DMS79 treated with DMSO at 0.1 percent for 48 hours (cell line): Measurements from ENCODE around the gene ELFN2.
"Not testable (repeated sequence)": the region's sequence is repeated elsewhere in the genome, so short reads cannot be mapped to it uniquely, and the experiment has no call there.

Source experiments
- DNase-seq: peaks from one replicate; lab custom pipeline; 2025; lab: John Stamatoyannopoulos, UW

Gene ELFN2

DNA sequence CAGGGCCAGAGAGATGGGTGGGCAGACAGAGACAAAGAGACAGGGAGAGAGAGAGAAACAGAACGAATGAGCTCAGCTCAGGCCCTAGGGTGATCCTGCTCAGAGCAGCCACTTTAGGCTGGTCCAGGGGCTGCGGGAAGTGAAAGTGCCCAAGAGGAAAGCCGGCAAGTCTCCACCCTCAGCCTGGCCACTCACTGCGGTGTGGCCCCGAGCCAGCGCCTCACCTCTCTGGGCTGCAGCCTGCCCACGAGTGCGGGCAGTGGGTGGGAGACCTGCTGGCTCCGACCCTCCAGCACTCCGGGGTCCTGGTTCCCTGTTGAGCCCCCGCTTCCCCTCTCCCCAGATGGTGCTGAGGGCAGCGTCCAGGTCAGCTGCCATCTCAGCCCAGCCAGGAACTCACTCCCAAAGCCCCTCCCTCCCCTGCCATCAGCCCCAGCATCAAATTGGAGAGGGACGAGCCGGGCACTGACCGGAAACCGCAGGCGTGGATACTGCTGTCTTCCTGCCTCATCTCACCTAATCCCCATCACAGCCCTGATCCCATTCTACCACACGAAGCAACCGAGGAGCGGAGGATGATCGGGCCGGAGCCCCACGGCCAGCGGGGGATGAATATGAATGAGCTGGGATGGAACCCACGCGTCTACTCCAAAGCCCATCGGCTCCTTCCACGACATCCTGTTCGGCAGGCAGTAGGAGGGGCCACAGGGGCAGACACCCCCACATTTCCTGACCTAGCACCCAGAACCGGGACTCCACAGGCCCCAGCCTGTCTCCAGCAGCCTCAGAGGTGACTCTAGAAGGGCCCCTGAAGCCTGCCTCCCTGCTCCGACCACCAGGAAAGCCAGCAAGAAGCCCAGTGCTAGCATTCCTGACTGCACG is 16.9 kb downstream of the ELFN2 start:
- DNase-seq: no peak

DNA sequence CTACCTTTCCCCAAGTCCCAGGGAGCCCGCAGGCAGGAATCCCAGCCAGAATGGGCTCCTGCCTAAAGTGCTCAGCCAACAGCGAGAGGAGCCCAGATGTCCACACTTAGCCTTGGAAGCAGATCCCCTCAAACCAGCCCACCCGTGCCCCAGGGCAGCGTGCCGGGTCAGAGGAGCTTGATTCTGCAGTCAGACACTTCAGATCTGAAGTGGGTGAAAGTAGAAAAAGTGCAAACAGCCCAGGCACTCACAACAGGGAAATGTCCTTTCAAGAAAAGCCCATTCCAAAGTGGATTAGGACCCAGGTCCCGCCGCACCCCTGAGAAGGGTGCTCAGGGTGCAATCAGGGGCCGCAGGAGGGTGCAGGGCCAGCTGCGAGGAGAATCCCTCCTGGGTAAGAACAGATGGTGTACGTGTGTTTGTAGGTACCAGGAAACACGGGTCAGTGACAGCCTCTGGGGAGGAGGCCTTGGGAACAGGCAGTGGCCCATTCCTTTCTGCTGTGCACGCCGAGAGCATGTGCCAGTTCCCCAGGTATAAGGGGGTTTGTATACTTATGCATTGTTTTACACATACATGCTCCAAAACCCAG is 17.7 kb downstream of the ELFN2 start:
- DNase-seq: peak; percentile 33

DNA sequence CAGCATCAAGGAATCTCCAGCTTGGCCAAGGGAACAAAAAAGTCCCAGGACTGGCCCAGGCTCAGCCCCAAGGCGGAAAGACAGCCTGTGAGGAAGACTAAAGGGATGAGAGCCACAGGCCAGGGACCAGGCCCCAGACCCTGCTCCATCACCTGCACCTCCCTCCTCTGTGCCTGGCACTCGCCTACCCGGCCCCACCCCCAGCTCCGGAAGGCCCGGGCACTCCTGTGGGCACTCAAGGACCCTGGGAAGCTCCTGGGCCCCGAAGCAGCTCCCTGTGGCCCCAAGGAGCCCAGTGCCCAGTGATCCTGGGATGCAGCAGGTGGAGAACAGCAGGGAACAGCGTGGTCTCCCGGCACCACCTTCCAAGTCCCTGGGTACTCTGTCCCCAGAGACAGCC is 18.2 kb downstream of the ELFN2 start:
- no peak for DNase-seq

DNA sequence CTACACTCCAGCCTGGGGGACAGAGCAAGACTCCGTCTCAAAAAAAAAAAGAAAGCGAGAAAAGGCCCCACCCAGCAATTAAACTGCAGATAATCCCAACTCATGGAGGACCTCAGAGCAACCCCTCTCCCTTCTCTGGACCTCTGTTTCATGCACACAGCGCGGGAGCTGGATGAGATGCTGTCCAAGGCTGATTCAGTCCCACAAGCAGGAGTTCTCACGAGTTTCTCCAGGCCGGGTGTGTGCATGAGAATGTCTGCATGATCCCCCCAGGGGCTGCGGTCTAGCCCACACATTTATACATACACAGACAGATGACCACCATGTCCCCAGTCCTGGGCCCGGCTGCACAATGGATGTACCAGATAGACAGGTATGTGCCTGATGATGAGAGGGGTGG is 19.4 kb downstream of the ELFN2 start:
- DNase-seq: no peak

DNA sequence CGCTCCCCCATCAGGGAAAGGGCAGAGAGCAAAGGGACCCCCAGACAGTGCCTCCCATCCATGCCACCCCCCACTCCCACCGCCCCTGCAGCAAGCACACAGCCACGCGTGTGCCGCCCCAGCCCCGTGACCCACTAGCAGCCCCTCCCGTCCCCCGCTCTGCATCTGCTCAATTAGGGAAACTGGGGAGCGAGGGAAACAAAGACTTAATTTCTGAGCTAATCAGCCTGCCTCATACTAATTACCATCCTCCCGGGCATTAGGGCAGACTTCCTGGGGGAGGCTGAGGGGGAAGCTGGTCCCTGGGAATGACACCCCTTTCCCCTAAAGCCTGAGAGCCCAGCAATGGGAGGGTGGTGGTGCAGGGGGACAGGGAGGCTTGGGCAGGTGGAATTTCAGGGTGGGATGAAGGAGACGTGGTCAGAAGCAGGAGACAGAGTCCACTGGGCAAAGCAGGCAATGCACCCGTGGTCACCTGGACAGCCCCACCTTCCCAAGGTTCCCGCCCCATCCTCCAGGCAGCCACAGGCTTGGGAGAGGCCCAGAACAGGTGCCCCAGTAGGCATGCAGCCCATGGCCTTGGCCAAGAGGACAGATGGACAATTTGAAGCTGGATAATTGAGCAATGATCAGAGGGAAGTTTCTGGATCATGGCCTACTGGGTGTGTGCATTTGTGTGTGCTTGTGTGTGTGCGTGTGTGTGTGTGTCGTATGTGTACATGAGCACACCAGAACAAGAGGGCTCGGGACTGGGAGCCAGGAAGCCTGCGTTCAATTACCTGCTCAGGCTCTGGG is 20.6 kb downstream of the ELFN2 start:
- no peak for DNase-seq

DNA sequence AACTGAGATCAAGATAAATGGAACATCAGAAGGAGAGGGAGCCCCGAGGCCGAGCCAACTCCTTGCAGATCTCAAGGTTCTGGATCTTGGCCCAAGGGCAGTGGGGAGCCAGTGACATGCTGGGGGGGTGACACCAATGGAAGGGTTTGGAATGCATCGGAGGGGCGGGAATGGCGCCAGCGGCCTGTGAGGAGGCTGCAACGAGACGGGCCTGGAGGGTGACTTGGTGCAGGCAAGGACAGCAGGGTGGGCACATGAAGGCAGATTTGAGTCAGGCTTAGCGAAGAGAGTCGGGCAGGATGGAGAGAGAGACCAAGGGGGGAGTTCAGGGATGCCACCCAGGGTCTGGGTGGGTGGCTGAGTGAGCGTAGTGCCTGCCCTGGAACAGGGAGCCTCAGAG is 23.2 kb downstream of the ELFN2 start:
- no peak for DNase-seq

DNA sequence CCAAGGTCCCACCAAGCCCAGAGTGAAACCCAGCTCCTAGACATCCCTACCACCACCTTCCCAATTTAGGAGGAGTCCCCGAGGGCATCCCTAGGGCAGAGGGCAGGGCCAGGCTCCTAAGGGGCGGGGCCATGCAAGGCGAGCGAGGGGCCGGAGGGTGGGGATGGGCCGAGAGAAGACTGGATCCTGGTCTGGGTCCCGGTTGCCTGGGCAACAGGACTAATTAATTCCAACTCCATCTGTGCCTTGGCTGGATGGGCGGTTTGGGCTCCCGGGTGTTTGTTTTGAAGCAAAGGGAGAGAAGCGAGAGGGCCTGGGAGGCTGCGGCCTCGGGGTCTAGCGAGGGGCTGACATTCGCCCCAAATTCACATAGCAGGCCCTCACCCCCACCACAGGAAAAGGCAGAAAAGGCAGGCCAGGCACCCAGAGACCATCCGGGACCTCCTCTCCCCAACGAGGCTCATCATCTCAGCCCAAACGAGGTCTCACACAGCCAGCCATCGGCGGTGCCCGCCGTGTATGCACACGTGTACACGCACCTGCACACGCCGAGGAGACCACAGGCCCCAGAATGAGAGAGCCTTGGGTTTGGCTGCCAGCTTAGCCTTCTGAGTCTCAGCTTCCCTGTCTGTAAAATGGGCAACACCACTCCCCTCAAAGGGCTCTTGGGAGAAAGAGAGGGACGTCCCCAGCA is 23.9 kb downstream of the ELFN2 start:
- no peak for DNase-seq

DNA sequence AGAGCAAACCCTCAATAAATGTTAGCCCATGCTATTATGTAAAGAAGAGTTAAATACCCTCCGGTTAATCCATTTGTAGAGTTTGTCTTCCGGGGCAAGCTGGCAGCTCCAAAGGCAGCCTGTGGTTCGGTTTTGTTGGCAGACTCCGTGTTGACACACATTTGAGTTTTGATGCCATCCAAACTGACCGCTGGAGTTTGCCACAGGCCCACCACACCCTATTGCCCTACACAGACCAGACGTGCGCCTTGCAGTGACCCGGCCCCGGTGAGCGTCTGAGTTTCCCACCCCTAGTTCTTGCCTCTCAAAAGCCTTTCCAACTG is 25.1 kb downstream of the ELFN2 start:
- DNase-seq: no peak

DNA sequence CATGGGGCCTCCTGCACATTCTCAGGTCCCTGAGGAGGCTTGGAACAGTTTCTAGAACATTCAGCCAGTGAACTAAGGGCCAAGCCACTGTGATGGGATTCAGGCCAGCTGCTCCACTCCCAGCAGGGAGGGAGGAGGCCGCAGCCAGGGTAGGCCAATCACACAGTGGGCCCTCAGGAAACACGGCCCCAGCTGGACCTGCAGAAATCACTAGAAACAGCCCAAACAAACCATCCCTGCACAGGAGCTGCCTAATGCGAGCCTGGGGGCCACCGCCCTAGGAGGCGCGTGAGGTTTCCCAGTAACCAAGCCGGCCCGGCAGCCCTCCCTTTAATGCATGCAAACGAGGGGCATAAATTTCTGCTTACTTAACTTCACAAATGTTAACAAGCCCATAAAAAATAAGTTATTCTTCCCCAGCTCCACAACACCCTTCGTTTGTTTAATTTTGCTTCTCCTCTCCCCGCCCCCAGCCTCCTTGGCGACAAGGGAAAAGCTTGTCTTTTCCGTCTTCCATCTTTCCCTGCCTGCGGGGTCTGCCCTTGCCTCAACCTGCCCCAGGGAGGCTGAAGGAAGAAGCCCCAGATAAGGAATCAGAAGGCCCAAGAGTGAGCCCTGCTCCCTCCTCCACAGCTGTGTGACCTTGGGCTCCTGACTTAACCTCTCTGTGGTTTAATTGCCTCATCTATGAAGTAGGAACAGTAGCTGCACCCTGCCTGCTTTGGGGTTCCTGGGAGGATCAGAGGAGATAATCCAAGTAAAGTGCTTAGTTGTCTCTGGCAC is 25.7 kb downstream of the ELFN2 start:
- DNase-seq: no peak

DNA sequence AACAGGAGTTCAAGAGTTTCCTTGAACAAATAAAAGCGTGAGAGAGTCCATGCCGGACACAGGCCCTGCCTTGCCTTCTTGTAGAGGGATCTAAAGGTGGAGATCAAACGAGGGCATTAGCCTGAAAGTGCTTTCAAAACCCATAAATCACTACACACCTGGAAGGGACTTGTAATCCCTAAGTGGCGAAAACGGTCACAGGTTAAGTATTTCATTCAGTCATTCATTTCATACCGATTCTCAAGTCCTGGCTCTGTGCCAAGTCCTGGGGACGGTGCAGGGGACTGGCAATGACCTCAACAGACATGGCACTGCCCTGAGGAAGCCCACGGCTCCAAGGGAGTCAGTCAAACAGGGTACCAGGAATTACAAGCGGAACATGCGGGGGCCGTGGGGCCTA is 26.6 kb downstream of the ELFN2 start:
- no peak for DNase-seq

DNA sequence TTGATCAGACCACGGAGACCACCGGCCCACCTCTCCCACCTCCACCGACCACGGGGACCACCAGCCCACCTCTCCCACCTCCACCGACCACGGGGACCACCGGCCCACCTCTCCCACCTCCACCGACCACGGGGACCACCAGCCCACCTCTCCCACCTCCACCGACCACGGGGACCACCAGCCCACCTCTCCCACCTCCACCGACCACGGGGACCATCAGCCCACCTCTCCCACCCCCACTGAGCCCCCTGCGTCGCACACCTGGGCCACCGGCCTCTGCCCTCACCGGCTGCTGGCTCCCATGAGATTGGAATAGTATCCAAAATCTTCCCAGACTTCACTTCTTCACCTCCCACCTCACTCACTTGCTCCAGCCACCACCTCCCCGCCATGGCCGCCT is 27.8 kb downstream of the ELFN2 start:
- DNase-seq: not testable (repeated sequence)

DNA sequence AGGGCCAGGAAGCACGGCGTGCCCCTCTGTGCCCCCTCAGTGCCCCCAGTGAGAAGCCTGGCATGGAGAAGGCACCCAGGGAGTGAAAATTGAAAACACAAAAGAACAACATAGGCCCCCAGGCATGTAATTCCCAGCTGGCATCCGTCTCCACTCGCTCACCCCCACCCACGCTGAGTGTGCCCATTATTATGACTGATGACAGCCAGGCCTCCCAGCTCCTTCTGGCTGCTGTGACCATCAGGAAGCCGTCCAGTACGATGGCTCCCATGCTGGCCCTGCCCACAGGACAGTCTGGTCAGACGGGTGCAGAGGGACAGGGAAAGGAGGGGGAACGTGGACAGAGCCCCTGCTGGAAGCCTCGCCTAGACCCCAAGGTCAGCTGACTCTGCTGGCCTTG is 30.1 kb downstream of the ELFN2 start:
- DNase-seq: no peak

DNA sequence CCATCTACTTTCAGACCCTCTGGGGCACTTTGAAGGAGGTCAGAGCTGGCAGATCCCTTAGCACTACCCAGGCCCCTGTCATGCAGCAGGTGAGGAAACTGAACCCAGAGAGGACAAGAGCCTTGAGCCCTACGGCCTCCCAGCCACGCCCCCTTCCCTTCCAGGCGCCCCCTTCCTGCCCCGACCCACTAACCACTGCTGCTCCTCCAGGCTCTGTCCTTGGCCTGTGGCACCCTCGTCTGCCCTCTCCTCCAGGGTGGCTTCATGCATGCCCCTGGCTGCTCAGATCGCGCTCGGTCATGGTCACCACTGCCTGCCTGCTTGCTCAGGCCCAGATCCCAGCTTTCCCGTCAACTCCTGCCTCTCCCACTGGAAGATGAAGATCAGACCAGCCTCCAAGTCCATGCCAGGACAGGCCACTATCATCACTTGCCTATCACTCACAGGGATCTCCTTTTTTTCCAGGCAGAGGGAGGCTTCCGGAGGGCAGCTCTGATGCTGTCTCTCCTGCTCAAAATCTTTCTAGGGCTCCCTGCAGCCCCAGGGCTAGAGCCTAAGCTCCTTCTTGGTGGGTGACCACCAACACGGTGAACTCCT is 30.7 kb downstream of the ELFN2 start:
- DNase-seq: no peak

DNA sequence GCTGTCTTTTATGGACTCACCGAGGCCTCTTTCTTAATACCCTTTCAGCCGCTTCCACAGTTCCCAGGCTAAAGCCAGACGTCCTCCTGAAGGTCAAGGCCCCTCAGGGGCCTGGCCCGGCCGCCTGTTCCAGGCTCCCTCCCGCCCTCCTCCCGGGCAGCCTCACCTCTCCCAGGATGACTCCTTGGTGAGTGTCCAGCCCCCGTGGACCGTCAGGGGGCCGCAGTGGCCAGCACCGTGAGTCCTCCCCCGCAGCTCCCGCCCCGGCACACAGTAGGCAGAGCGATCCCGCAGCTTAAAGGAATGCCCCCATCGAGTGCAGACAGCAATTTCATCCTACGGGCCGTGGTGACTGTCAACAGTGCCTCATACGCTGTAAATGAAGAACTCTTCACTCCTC is 32.9 kb downstream of the ELFN2 start:
- DNase-seq: no peak

DNA sequence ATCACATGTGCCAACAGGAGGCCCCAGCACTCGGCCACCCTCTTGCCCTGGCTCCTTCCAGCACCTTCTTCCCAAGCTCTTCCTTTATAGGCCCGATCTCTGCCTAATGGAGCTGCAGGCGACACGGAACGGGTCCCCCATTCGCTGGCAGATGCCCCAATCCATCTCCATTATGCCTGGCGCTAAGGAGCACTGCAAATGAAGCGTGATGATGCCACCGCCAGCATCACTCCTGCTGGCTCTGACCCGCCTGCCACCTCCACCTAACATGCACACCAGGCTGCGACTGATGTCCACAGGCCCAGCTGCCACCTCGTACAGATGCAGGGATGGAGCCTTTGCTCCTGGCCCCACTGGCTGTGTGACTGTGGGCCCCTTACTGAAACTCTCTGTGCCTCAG is 33.5 kb downstream of the ELFN2 start:
- no peak for DNase-seq

DNA sequence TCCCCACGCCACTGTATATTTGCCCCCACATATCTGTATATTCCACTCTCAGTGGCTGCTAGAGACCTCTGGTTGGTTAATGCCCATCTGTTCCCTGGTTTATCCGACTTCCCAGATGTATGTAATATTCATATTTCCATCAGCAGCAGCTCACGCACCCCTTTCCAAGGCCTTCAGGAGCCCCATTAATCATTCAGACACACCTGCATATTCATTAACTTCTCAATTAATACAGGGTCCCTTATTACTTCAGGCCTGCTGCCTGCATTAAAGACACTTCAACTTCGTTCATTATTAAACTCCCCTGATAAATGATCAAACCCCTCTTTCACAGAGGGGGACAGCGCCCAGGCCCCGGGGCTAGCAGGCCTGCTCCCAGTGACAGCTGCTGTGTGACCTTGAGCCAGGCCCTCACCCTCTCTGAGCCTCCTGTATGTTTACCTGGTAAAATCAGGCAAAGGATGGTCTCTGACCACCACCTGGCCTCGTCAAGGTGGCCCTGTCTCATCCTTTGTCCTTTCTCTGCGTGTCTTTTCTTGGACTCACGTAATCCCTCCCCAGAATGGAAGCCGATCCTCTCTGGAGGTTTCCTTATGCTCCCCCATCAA is 34.5 kb downstream of the ELFN2 start:
- DNase-seq: no peak

DNA sequence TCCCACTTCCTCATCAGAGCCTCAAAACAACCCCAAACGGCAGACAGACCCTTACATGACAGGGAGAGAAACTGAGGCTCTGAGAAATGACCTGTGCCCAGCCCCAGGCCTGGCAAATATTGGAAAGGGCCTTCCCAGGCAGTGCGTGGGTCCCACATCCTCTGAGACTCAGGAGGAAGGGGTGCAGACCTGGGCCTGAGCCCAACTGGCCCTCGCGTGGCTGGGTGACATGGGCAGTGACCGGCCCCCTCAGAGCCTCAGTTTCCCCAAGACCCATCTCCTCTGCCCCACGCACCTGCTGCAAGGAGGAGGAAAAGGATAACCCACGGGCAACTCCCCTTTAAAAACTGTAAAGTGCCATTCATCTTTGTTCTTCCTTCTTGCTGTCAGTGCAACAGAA is 35.6 kb downstream of the ELFN2 start:
- DNase-seq: no peak

DNA sequence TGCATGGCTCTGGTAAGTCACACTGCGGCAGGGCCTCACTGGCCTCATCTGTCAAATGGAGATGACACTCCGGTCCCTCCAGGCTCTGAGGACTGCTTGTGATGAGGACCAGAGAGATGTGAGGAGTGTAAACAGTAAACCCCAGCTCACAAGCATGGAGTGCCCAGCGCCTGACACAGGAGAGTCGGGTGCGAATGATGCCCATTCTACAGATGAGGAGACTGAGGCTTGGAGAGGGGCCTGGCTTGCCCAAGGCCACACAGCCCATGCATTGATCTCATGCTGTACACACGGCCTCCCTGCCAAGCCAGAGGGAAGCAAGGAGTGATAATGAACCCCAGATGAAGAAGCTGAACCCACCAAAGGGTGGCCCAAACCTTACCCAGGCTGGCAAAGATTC is 37.2 kb downstream of the ELFN2 start:
- DNase-seq: no peak

DNA sequence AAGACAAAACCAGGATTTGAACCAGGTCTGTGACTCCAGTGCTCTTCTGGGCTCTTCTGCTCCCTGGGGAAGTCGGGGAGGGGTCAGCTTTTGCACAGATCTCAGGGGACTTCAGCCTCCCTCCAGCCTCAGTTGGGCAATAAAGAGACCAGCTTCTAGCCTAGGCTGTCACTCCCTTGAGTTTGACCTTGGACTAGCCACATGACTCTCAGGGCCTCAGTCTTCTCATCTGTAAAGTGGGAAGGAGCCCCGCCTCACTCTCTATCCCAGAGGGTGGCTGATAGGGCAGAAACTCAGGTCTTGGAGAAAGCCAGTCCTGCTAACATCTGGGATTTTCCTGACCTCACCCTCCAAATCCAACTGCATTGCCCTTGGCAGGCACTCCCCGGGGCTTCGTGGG is 38.7 kb downstream of the ELFN2 start:
- DNase-seq: no peak

DNA sequence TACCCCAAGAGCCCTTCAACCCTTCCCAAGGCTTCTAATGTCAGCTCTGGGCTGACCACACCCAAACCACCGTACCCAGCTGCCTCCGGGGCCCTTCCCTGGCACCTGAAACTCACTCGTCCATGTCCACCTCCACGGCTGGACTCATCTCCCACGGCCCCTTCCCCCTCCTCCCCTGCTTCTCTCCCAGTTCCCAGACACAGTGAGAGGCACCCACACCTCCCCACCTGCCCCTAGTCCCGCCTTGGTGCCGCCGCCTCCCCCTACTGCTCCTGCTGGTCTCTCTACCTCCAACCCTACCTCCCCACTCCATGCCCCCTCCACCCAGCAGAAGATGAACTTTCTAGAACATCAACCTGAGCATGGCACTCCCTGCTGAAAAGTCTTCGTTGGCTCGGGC is 39.5 kb downstream of the ELFN2 start:
- peak; percentile 23 for DNase-seq

DNA sequence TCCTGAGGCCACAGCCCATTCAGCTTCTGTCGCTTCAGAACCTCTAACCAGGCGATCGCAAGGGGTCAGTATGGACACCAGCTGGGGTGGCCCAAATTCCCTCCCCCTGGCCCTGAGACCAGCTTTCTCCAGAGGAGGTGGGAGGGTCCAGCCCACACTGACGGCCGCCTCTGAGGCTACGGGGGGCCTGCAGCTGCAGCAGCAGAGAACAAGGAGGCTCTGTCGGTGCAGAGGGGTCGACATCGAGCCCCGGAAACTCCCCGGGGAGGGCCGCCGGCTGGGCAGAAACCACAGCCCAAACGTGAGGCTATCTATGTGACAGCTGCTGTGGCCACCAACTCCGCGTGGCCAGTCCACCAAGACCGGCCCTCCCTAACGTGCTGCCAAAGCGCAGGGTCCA is 40.8 kb downstream of the ELFN2 start:
- DNase-seq: no peak
